OCI-LY3 (cell line): ENCODE results near the gene C4BPB.
"Not testable (repeated sequence)": the region's sequence is repeated elsewhere in the genome, so short reads cannot be mapped to it uniquely, and the experiment has no call there.

ENCODE experiments used
- H2AFZ ChIP-seq: fragments of 200-600, 300-600 bp; shearing (Covaris generic); 2 replicates; pipeline ENCODE4 v1.6.0; 2014; ENCODE audit warnings: antibody characterized with exemption, low read depth, low read length
- H3K27ac ChIP-seq: fragments of 200-600, 300-600 bp; sonication (generic); 2 replicates; pipeline ENCODE4 v1.5.1; 2014; ENCODE audit warnings: mild to moderate bottlenecking, low read length, moderate library complexity, mixed read lengths
- H3K27me3 ChIP-seq: fragments of 200-600, 300-600 bp; sonication (generic); 2 replicates; pipeline ENCODE4 v1.6.1; 2014; ENCODE audit warnings: low read depth, low read length, mixed read lengths
- H3K36me3 ChIP-seq: fragments of 200-600, 300-600 bp; sonication (generic); replicated peaks from 2 replicates; pipeline ENCODE3; 2014; ENCODE audit warnings: low read depth, low read length, mixed read lengths
- H3K4me1 ChIP-seq: fragments of 300-600, 200-600 bp; sonication (generic); 2 replicates; pipeline ENCODE4 v1.6.1; 2014; ENCODE audit warnings: low read length, mixed read lengths
- H3K4me2 ChIP-seq: fragments of 200-600, 300-600 bp; sonication (generic); 2 replicates; pipeline ENCODE4 v1.6.1; 2014; ENCODE audit warnings: low read length, mixed read lengths
- H3K4me3 ChIP-seq: fragments of 300-600, 200-600 bp; sonication (generic); 2 replicates; pipeline ENCODE4 v1.5.1; 2014; ENCODE audit warnings: antibody characterized with exemption, mild to moderate bottlenecking, low read length, moderate library complexity
- H3K79me2 ChIP-seq: fragments of 300-600, 200-600 bp; shearing (Covaris generic); 2 replicates; pipeline ENCODE4 v1.6.1; 2014; ENCODE audit warnings: mild to moderate bottlenecking, low read length, mixed read lengths
- H3K9ac ChIP-seq: fragments of 300-600, 200-600 bp; shearing (Covaris generic); 2 replicates; pipeline ENCODE4 v1.6.0; 2014; ENCODE audit warnings: mild to moderate bottlenecking, low read length, moderate library complexity
- H3K9me3 ChIP-seq: fragments of 200-600, 300-600 bp; shearing (Covaris generic); 2 replicates; pipeline ENCODE4 v1.6.1; 2014; ENCODE audit warnings: low read length, mixed read lengths; ENCODE audit not compliant: insufficient read depth
- H4K20me1 ChIP-seq: fragments of 200-600, 300-600 bp; sonication (generic); 2 replicates; pipeline ENCODE4 v1.6.1; 2016; ENCODE audit warnings: low read length, mixed read lengths; ENCODE audit not compliant: insufficient read depth
- CTCF ChIP-seq: fragments of 200-600, 300-600 bp; sonication (generic); IDR thresholded peaks from 2 replicates; pipeline ENCODE4 v1.5.1; 2014; ENCODE audit warnings: antibody characterized with exemption, low read length, low read depth
- EZH2phosphoT487 ChIP-seq: fragments of 200-600 bp; shearing (Covaris generic); IDR thresholded peaks from 2 replicates; pipeline ENCODE4 v1.6.1; 2018; ENCODE audit warnings: antibody characterized with exemption, mixed run types, low read depth

The C4BPB gene

DNA sequence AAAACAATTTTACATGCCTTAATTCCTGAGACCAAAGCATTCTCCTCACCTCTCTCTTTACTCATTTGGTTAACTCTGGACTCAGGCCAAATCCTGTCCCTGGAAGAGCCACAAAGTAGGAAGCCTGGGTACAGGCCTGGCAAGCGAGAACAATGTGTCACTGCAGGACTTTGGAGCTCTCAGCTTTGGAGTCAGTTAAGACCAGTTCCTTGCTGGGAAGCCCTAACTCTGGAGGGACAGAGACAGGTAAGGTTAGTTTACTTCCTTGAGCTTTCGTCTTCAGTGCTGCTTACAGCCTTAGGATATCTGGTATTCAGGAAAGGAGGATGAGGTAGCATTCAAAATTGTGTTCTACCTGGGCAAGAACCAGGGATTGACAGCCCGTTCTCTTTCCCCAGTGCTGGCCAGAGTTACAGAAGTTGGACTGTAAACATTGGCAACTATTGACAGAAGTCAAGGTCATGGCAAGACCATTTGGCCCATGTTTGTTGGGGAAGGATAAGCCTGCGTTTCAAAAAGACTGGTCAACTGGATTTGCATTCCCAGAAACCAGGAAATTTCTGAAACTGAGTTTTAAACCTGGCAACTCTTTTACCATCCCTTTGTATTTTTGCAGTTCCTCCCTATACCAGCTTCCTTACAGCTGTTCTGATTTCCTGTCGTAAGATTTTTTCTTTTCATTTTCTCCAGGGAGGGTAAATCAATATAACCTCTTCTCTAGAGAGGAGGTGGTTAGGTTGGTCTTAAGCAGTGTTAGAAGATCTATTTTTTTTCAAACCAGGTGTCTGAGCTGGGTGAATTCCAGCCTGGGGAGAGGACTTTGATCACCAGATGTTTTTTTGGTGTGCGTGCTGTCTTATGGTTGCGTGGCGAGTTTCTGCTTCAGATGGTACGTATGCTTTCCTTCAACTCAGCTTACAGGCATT, at the start of gene C4BPB:
C4BPB (plus strand) TSS at position 160 of the 926 bp plus-strand sequence; CDS start at position 832, 672 bp downstream.
- Histone ChIP-seq H3K36me3 (no peaks in the 10 kb centered on the region), H4K20me1 (no peaks in the 10 kb centered on the region), H3K27me3 (no peaks in the 10 kb centered on the region), H3K27ac (no peak within 1 kb of the TSS), H3K9ac (no peak within 1 kb of the TSS), H2AFZ (no peak within 1 kb of the TSS), H3K4me3 (no peak within 1 kb of the TSS), H3K9me3 (no peaks in the 10 kb centered on the region), H3K4me1 (peaks cover 13% of the 10 kb centered on the region), H3K79me2 (no peaks in the 10 kb centered on the region), H3K4me2 (no peak within 1 kb of the TSS)
- no peak for TF ChIP-seq CTCF
- TF ChIP-seq EZH2phosphoT487 = no peak

- no peak overlapping the region for H3K4me2 ChIP-seq
- H3K4me1 ChIP-seq = no peaks in the 10 kb centered on the region
- H2AFZ ChIP-seq = no peak overlapping the region
These were observed 49.1 kb upstream of the C4BPB start for GRCh38 chr1:207039380-207040180.

DNA sequence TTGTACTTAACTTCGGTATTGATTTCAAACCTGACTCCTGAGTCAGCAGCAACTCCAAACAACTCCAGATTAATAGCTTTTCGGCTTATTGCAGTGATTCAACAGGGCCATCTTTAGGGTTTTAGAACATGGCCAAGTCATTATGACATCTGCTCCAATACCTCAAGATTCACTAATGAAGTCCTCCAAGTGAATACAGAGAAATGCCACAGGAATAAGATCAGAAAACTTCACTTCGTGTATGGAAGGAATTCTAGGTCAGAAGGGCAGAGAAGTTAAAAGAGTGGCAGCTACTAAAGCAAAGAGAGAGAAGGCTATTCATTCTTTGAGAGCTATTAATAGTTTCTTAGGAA, 48.5 kb upstream of the C4BPB start:
- no peak for TF ChIP-seq CTCF
- no peak overlapping the region for H3K4me3 ChIP-seq
- no peaks in the 10 kb centered on the region for H3K9me3 ChIP-seq
- no peaks in the 10 kb centered on the region for H3K4me1 ChIP-seq
- H3K27ac ChIP-seq = no peak overlapping the region
- no peak overlapping the region for H3K4me2 ChIP-seq
- no peak overlapping the region for H3K9ac ChIP-seq
- H3K36me3 ChIP-seq = peaks cover 10% of the 10 kb centered on the region
- H3K79me2 ChIP-seq = no peaks in the 10 kb centered on the region
- no peaks in the 10 kb centered on the region for H4K20me1 ChIP-seq
- H3K27me3 ChIP-seq = peaks cover 31% of the 10 kb centered on the region
- H2AFZ ChIP-seq = no peak overlapping the region

More at GRCh38 chr1:207039380-207040180, 49.1 kb upstream of the C4BPB start:
- peaks cover 10% of the 10 kb centered on the region for H3K36me3 ChIP-seq
- no peaks in the 10 kb centered on the region for H4K20me1 ChIP-seq
- H3K27me3 ChIP-seq = peaks cover 31% of the 10 kb centered on the region
- TF ChIP-seq EZH2phosphoT487 = no peak
- TF ChIP-seq CTCF = no peak
- H3K27ac ChIP-seq = no peak overlapping the region
- no peak overlapping the region for H3K4me3 ChIP-seq
- H3K9me3 ChIP-seq = no peaks in the 10 kb centered on the region
- no peaks in the 10 kb centered on the region for H3K79me2 ChIP-seq
- H3K9ac ChIP-seq = no peak overlapping the region

- not testable (repeated sequence) for H3K4me1 ChIP-seq, H3K27ac ChIP-seq, H4K20me1 ChIP-seq, H3K9me3 ChIP-seq, H3K79me2 ChIP-seq, H3K4me3 ChIP-seq, H3K4me2 ChIP-seq, H3K9ac ChIP-seq, H2AFZ ChIP-seq
- H3K27me3 ChIP-seq = peaks cover 25% of the 10 kb centered on the region
- peaks cover 17% of the 10 kb centered on the region for H3K36me3 ChIP-seq
These were observed 47.3 kb upstream of the C4BPB start for GRCh38 chr1:207041397-207041796.
